Vein endothelial cell (primary cell): ENCODE data around the gene OASL. TPM values are rescaled to one million over a fixed set of nuclear protein-coding genes. Genes with fewer than 3 reads are reported as not detected.

Experiments used
- small RNA-seq: library from RNA; depleted of rRNA; stranded (forward); fragments of <200 nt; gene quantifications from one replicate; pipeline ENCODE3, GENCODE V24; 2012
- total RNA-seq: library from RNA; depleted of rRNA; stranded (reverse); fragments of >200 nt; gene quantifications from 2 replicates; pipeline ENCODE4 v1.2.3, GENCODE V29; 2012

The OASL gene, protein sequence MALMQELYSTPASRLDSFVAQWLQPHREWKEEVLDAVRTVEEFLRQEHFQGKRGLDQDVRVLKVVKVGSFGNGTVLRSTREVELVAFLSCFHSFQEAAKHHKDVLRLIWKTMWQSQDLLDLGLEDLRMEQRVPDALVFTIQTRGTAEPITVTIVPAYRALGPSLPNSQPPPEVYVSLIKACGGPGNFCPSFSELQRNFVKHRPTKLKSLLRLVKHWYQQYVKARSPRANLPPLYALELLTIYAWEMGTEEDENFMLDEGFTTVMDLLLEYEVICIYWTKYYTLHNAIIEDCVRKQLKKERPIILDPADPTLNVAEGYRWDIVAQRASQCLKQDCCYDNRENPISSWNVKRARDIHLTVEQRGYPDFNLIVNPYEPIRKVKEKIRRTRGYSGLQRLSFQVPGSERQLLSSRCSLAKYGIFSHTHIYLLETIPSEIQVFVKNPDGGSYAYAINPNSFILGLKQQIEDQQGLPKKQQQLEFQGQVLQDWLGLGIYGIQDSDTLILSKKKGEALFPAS
- 0.19 and 0.33 TPM in 2 replicates for total RNA-seq

DNA sequence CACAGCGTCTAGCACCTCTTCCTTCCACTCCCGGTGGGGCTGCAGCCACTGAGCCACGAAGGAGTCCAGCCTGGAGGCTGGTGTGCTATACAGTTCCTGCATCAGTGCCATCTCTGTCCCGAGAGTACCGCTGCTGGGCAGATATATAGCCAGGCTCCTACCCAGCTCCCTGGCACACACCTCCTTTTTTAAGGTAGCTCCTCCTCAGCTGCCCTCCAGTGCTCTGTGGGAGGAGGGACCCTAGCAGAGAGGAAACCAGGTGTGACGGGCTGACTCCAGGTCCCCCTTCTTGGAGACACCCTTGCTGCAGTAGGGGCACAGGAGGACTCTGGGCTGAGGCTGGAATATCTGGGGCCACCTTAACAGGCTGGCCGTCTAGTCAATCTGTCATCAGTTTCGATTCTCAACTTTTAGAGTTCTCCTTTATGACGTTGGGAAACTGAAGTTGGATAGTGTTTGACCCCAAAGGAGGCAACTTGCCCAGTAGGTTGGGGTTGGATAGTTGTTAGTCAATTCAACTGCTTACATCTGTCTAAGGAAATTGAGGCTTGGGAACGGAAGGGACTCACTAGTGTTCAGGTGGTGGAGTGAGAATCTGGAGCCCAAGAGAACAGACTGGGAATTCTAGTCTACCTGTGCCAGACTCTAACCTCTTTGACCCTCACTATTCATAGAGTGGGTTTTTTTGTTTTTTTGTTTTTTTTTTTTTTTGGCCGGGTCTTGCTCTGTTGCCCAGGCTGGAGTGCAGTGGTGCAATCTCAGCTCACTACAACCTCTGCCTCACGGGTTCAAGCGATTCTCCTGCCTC lies at the start of gene OASL:
Gene OASL (minus strand): TSS at position 386 of the 808 bp plus-strand sequence. CDS start 275 bp downstream, at position 111.

DNA sequence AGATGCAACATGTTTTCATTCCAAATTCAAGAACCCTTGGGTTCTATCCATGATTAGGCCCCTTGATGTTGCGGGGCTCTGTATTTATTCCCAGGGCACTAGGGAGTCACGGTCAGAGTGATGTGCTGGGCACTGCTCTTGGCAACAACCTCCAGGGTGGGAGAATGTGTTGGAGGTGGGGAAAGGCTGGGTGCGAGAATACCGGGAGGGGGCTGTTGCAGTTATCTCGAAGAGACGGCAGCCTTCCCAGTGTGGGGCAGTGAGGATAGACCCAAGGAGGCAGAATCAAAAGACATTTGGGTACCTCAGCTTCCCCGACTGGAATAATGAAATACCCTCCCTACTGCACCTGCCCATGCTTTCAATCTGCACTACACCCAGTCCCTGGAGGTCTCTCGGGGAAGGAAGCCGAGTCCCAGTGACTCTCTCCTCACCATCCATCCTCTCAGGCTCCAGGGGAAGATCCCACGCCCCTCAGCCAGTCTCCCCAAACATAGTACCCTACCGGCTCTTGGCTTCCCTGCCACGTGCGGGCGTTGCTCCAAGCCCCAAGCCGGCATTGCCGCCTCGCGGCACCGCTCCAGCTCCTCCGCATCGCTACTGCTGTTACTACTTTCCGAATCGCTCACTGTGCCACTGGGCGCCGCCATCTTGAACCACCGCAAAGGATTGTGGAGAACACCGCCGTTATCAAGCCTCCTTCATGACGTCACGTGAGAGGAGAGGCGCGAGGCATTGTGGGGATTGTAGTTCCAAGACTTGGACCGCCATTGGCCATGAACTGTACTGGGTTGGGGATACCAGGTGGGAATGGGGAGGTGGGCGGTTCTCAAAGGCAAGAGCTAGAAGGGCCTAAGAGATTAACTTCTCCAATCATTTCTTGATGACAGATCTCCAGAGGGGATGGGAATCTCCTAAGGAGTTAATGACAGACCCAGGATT lies 22.9 kb downstream of the OASL start, which contains the start of gene C12orf43:
Gene C12orf43 (minus strand): TSS at position 663 of the 942 bp plus-strand sequence. CDS start 13 bp downstream, at position 650.

DNA sequence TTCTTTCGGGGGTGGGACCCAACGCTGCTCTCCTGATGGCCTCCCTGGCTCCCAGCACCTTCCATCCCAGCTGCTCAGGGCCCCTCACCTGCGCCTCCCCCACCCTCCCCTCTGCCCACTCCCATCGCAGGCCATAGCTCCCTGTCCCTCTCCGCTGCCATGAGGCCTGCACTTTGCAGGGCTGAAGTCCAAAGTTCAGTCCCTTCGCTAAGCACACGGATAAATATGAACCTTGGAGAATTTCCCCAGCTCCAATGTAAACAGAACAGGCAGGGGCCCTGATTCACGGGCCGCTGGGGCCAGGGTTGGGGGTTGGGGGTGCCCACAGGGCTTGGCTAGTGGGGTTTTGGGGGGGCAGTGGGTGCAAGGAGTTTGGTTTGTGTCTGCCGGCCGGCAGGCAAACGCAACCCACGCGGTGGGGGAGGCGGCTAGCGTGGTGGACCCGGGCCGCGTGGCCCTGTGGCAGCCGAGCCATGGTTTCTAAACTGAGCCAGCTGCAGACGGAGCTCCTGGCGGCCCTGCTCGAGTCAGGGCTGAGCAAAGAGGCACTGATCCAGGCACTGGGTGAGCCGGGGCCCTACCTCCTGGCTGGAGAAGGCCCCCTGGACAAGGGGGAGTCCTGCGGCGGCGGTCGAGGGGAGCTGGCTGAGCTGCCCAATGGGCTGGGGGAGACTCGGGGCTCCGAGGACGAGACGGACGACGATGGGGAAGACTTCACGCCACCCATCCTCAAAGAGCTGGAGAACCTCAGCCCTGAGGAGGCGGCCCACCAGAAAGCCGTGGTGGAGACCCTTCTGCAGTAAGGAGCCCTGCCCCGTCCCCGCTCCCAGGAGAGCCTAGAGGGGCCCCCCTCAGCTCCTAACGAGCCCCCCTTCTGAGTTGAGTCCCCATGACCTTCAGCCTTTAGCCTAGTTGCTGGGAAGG lies 60.5 kb downstream of the OASL start, which contains the start of gene HNF1A:
Gene HNF1A (plus strand): TSS at position 248 of the 924 bp plus-strand sequence. CDS start 226 bp downstream, at position 474.

Small RNA genes lying within 50 kb of the gene (small RNA-seq; reads per million reads assigned to genes)
- 0.34 reads per million, percentile 14 among the genes with 10 or more reads in this experiment for gene AC079602.2

Other genes starting within 250 kb of the OASL start
- 9.6 and 12.7 TPM in 2 replicates for gene SPPL3, start 134.9 kb downstream of the OASL start, total RNA-seq
- not detected in 2 replicates for gene HNF1A, start 60.7 kb downstream of the OASL start, total RNA-seq
- 19.6 and 23.2 TPM in 2 replicates for gene C12orf43, start 22.8 kb downstream of the OASL start, total RNA-seq
- 3.6 and 3.8 TPM in 2 replicates for gene P2RX7, start 93.6 kb upstream of the OASL start, total RNA-seq
- 60.9 and 87.9 TPM in 2 replicates for gene P2RX4, start 170.9 kb upstream of the OASL start, total RNA-seq